Measurements from ENCODE around the gene SCAMP4.
A peak's percentile ranks its signal among the peaks of the same experiment; 100 is the strongest.
"Not testable (repeated sequence)": the region's sequence is repeated elsewhere in the genome, so short reads cannot be mapped to it uniquely, and the experiment has no call there.

The SCAMP4 gene

DNA sequence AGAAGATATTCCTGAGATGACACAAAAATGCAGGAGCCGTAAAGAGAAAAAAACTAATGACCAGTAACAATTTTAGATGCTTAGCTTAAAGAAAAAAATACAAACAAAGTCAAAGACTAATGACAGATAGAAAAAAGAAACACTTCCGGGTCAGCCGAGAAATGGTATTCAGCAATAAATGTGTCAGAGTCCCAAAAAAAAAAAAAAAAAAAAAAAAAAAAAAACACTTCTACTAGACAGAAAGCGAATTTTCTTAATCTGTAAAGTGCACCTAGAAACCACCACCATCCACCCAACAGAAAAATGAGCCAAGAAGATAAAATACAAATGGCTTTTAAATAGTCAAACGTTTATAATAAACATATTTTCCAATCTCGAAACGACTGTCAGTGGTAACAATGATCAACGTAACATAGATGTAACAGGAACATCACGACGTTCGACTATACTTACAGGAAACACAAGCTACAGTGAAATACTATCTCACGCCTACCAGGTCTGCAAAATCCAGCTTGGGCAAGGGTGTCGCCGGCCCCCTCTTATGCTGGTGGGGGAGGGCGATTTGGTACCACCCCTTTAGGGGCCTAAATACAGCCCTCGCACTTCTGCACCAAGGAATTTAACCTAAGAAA lies 30.5 kb upstream of the SCAMP4 start:
- Histone ChIP-seq H3K27me3 (ENCODE audit: insufficient read depth, poor library complexity, severe bottlenecking) (no peaks in the 10 kb centered on the region), H3K27ac (replicated peaks) (peak overlapping the region; percentile 98), H3K4me3 (replicated peaks; ENCODE audit: insufficient read depth, low read length) (peak overlapping the region; percentile 90)
- DNase-seq (ENCODE audit: low read depth in 1 of 2, low spot score in 1 of 2): peak in 1 of 2 experiments; percentile 31
- peak; percentile 36; the same call in 1 of the 2 replicates for TF ChIP-seq GABPA (IDR thresholded peaks at IDR 0.05; ENCODE audit: low read depth)
- TF ChIP-seq, protein P1, sequence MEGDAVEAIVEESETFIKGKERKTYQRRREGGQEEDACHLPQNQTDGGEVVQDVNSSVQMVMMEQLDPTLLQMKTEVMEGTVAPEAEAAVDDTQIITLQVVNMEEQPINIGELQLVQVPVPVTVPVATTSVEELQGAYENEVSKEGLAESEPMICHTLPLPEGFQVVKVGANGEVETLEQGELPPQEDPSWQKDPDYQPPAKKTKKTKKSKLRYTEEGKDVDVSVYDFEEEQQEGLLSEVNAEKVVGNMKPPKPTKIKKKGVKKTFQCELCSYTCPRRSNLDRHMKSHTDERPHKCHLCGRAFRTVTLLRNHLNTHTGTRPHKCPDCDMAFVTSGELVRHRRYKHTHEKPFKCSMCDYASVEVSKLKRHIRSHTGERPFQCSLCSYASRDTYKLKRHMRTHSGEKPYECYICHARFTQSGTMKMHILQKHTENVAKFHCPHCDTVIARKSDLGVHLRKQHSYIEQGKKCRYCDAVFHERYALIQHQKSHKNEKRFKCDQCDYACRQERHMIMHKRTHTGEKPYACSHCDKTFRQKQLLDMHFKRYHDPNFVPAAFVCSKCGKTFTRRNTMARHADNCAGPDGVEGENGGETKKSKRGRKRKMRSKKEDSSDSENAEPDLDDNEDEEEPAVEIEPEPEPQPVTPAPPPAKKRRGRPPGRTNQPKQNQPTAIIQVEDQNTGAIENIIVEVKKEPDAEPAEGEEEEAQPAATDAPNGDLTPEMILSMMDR (IDR thresholded peaks at IDR 0.05; ENCODE audit: insufficient read depth, low read length): no peak

DNA sequence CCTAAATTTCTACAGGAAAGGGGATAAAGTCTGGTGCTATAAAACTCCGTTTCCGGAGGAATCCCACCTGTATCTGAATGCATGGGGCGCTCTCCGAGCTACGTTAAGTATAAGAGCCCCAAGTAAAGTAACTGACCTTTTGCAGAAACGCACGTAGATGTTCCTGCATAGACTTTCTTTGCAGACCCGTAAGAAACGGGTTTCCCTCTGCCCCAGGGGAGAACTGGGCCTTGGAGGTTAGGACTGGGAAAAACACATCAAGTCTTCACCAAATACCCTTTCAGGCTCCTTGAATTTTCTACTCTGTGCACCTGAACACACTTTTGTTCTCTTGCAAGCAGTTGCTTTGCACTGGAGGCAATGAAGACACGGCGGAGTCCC lies 29.9 kb upstream of the SCAMP4 start:
- Histone ChIP-seq H3K27ac (replicated peaks) (peak overlapping the region; percentile 98), H3K4me3 (replicated peaks; ENCODE audit: insufficient read depth, low read length) (peak overlapping the region; percentile 90)
- DNase-seq (ENCODE audit: low read depth in 1 of 2, low spot score in 1 of 2); H3K27me3 ChIP-seq (ENCODE audit: insufficient read depth, poor library complexity, severe bottlenecking): not testable (repeated sequence)

DNA sequence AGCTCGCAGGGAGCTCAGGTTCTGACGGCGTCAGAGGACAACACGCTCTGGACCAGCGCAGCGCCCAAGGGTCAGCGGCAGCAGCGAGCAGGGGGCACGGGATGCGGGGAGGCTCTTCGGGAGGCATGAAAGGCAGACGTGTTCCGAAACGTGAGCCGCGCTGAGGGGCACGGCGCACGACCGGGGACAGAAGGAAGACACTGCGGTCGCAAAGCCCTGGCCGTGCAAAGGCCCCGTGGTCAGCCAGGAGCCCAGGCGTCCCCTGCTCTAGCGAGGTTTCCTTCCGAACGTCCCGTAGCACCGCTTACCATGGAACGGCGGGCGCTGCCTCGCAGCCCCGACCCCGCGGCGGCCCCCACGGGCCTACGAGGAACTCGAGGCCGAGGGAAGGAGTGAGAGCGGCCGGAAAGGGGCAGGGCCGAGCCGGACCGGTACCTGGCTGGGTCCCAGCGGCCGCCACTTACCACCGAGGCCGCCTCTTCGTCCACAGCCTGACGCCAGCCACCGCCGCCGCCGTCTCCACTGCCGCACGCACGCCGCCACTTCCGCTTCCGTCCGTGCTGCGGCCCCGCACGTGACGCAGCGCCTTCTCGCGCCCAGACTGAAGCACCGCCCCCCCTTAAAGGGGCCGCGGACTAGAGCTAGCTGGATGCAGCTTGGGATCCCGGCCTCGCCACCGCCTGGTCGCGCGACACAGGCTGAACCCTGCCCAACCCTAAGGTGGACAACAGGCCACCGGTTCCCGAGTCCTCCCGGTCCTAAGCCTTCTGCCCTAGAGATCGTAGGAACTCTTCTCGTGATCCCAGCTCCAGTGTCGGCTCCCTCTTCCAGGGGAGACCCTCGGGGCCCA lies 29.3 kb upstream of the SCAMP4 start:
- H3K27me3 ChIP-seq (ENCODE audit: insufficient read depth, poor library complexity, severe bottlenecking): no peaks in the 10 kb centered on the region
- DNase-seq (ENCODE audit: low read depth in 1 of 2, low spot score in 1 of 2): peak; percentile 89 to 92
- peak overlapping the region; percentile 98 for H3K27ac ChIP-seq (replicated peaks)
- peak overlapping the region; percentile 90 for H3K4me3 ChIP-seq (replicated peaks; ENCODE audit: insufficient read depth, low read length)
- TF ChIP-seq, protein P2, sequence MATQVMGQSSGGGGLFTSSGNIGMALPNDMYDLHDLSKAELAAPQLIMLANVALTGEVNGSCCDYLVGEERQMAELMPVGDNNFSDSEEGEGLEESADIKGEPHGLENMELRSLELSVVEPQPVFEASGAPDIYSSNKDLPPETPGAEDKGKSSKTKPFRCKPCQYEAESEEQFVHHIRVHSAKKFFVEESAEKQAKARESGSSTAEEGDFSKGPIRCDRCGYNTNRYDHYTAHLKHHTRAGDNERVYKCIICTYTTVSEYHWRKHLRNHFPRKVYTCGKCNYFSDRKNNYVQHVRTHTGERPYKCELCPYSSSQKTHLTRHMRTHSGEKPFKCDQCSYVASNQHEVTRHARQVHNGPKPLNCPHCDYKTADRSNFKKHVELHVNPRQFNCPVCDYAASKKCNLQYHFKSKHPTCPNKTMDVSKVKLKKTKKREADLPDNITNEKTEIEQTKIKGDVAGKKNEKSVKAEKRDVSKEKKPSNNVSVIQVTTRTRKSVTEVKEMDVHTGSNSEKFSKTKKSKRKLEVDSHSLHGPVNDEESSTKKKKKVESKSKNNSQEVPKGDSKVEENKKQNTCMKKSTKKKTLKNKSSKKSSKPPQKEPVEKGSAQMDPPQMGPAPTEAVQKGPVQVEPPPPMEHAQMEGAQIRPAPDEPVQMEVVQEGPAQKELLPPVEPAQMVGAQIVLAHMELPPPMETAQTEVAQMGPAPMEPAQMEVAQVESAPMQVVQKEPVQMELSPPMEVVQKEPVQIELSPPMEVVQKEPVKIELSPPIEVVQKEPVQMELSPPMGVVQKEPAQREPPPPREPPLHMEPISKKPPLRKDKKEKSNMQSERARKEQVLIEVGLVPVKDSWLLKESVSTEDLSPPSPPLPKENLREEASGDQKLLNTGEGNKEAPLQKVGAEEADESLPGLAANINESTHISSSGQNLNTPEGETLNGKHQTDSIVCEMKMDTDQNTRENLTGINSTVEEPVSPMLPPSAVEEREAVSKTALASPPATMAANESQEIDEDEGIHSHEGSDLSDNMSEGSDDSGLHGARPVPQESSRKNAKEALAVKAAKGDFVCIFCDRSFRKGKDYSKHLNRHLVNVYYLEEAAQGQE (IDR thresholded peaks at IDR 0.05; ENCODE audit: insufficient replicate concordance, low read depth): no peak
- peak; percentile 84; the same call in 1 of the 2 replicates for TF ChIP-seq SPI1 (IDR thresholded peaks at IDR 0.05; ENCODE audit: borderline replicate concordance, low read depth)
- peak; percentile 99 for TF ChIP-seq POLR2AphosphoS5 (IDR thresholded peaks at IDR 0.05; ENCODE audit: low read depth)
- TF ChIP-seq, protein P1 (IDR thresholded peaks at IDR 0.05; ENCODE audit: insufficient read depth, low read length): no peak
- TF ChIP-seq GABPA (IDR thresholded peaks at IDR 0.05; ENCODE audit: low read depth): peak; percentile 80

DNA sequence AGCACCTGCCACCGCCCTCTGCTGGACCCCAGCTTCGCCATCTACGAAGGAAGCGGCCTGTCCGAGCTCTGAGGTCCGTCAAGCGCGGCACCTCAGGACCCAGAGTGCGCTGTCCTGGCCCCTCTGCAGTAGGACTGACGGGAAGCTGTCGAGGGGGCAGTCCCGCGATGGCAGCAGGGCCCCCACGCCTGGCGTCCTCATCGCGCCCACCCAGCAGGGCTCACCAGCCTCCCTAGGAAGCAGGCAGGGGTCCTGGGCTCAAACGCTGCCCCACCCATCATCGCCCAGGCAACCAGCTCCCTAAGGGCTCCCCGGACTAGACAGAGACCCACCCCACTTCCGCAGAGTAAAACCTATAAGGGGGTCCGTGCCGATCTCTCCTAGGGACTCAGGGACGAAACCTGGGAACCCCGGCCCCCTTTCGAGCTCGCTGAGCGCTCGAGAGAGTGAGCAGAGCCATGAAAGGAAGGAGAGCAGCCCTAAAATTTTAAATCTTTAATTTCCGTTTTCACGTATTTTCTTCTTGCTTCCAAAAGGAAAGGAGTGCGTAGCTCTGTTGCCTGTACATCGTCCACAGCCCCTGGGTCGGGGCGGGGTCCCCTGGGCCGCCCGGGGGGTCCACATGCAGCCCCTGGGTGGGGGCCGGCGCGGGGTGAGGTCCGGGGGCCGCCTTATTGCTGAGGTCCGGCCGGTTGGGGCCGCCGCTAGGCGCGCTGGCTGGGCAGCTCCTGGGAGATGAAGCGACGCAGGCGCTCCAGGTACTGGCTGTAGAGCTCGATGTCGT lies 28.5 kb upstream of the SCAMP4 start:
- peak overlapping the region; percentile 90 for H3K4me3 ChIP-seq (replicated peaks; ENCODE audit: insufficient read depth, low read length)
- not testable (repeated sequence) for H3K27me3 ChIP-seq (ENCODE audit: insufficient read depth, poor library complexity, severe bottlenecking); DNase-seq (ENCODE audit: low read depth in 1 of 2, low spot score in 1 of 2)
- peak overlapping the region; percentile 98 for H3K27ac ChIP-seq (replicated peaks)

DNA sequence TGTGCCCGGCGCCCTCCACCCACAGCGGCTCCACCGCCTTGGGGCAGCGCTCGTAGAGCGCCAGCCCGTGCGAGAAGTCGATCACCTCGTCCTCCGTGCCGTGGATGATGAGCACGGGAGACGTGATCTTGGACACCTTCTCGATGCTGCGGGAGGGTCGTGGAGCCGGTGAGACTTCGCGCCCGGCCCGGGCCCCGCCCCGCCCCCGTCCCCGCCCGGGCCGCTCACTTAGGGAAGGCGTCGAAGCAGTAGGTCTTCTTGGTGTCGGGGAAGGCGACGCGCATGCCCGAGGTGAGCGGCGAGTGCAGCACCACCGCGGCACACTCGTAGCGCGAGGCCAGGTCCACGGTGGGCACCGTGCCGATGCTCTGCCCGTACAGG lies 27.9 kb upstream of the SCAMP4 start:
- DNase-seq (ENCODE audit: low read depth in 1 of 2, low spot score in 1 of 2); H3K27ac ChIP-seq (replicated peaks); H3K27me3 ChIP-seq (ENCODE audit: insufficient read depth, poor library complexity, severe bottlenecking); H3K4me3 ChIP-seq (replicated peaks; ENCODE audit: insufficient read depth, low read length): not testable (repeated sequence)

DNA sequence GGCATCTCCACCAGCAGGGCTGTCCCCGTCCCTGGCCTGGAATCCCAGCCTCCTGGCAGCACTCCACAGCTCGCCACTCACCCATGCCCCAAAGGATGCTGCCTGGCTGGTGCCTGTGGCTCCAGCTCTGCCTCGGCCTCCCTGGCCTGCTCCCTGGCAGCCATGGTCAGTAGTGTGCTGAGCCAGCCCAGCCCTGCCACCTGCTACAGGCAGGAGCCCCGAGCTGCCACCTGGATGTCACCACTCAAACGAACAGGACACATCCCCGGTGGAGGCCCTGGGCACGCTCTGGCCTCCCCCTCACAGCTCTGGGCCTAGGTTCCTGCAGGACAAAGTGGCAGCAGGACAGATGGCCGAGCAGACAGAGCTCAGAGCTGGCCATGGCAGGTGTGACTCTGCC lies 26.6 kb upstream of the SCAMP4 start:
- not testable (repeated sequence) for H3K4me3 ChIP-seq (replicated peaks; ENCODE audit: insufficient read depth, low read length); DNase-seq (ENCODE audit: low read depth in 1 of 2, low spot score in 1 of 2); H3K27ac ChIP-seq (replicated peaks); H3K27me3 ChIP-seq (ENCODE audit: insufficient read depth, poor library complexity, severe bottlenecking)

DNA sequence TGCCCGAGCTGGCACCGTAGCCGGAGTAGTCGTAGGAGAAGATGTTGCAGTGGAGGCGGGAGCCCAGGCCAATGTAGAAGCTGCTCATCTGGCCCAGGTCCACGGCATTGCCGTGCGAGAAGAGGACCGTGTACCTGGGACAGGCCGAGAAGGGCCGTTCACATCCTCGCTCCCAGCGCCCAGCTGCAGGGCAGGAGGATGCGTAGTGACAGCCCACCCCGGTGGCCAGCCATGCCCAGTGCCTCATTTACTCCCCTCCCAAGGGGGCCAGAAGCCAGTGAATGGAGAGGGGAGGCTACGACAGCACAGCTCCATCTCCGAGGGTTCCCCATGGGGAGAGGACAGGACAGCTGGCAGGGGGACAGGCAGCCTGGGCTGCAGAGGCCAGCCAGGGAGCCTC lies 25.2 kb upstream of the SCAMP4 start:
- not testable (repeated sequence) for DNase-seq (ENCODE audit: low read depth in 1 of 2, low spot score in 1 of 2); H3K27me3 ChIP-seq (ENCODE audit: insufficient read depth, poor library complexity, severe bottlenecking); H3K27ac ChIP-seq (replicated peaks); H3K4me3 ChIP-seq (replicated peaks; ENCODE audit: insufficient read depth, low read length)
